AML-193 (cell line): ENCODE data around the gene STK11.
"Not testable (repeated sequence)": the region's sequence is repeated elsewhere in the genome, so short reads cannot be mapped to it uniquely, and the experiment has no call there.

Source experiments
- DNase-seq, 2 experiments: peaks; one replicate each; lab custom pipeline; 2025; lab: John Stamatoyannopoulos, UW

STK11 gene

DNA sequence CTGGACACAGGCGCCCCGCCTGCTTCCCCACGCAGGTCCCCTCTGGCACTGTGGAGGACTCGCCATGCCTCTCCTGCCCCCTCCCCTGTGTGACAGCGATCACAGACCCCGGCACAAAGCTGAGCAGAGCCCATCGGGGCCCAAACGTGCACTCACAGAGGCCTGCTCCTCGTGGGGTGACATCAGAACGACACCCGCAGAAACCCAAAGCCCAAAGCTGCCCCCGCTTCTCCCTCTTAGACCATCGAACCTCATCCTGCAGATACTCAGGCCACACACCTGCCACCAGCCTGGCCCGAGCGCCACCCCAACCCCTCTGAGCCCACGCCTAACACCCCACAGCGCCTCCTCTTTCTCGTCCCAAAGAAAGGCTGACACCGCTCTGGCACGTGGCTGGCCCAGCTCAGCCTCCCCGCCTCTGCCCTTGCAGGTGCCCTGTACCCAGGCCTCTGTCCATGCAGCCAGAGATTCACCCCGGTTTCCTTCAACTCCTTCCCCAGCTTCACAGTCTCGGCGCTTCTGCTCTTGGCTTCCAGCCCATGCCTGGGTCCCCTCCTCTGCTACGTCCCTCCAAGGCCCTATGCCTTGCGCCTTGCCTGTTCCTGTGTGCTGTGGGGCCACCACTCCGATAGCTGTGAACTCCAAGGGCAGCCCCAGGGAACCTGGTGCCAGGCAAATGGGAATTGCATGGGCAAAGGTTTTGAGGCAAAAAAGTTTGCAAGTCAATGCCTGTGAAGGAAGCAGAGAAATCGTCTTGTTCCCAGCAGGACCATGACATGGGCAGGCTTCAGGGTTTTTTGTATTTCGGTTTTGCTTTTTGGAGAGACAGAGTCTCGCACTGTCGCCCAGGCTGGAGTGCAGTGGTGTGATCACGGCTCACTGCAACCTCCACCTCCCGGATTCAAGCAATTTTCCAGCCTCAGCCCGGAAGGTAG lies 33.1 kb downstream of the STK11 start:
- DNase-seq = no peak

DNA sequence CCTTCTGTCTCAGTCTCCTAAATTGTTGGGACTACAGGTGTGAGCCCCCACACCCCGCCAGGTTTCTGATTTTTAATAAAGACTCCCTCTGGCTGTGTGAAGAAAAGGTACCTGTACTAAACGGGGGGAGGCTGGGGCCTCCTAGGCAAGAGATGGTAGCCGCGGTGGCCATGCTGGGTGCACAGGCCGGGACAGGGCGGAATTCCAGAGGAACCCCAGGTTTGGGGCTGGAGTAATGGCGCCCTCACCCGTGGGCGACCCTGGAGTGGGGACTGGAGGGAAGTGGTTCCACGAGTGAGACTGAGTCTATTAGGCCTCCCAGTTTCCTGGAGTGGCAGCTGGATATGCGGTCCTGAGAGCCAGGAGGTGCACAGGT lies 33.8 kb downstream of the STK11 start:
- no peak for DNase-seq

- peak; percentile 60 for DNase-seq
Observed at GRCh38 chr19:1239796-1240737, 34.5 kb downstream of the STK11 start.

DNA sequence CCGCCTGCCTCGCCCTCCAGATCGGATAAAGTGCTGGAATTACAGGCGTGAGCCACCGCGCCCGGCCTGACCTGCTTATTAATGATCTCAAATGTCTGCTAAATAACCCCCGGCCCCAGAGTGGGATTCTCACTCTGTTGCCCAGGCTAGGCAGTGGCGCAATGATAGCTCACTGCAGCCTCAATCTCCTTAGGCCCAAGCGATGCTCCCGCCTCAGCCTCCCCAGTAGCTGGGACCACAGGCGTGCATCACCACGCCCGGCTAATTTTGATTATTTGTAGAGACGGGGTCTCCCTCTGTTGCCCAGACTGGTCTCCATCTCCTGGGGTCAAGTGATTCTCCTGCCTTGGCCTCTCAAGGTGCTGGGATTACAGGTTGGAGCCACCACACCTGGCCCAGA lies 35.3 kb downstream of the STK11 start:
- no peak for DNase-seq

DNA sequence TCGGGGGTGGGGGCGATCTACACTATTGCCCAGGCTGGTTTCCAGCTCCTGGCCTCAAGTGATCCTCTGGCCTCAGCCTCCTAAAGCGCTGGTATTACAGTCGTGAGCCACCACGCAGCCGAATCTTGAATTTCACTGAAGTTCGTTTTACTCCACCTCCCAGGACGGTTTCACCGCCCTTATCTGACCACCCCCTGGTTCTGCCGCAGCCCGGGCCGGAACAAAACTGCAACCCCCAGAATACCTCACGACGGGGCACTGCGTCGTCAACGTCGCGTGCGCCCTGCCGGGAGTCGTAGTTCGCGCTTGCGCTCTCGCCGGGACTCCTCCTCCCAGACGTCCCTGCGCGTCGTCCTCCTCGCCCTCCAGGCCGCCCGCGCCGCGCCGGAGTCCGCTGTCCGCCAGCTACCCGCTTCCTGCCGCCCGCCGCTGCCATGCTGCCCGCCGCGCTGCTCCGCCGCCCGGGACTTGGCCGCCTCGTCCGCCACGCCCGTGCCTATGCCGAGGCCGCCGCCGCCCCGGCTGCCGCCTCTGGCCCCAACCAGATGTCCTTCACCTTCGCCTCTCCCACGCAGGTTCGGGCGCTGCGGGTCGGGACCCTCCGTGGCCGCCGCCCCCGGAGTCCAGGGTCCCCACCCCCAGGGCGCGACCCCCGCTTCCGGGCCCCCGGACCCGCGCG lies 36.0 kb downstream of the STK11 start, which contains the start of gene ATP5F1D:
ATP5F1D (plus strand) TSS at position 335 of the 679 bp plus-strand sequence; CDS start at position 435, 100 bp downstream.
- peak; percentile 86 to 90 for DNase-seq

- DNase-seq = peak; percentile 52 to 73
Observed at GRCh38 chr19:1243768-1244692, 38.5 kb downstream of the STK11 start.

GRCh38 chr19:1244693-1245451 lies 39.3 kb downstream of the STK11 start:
- no peak for DNase-seq

- DNase-seq = no peak
Observed at GRCh38 chr19:1245494-1246264, 40.1 kb downstream of the STK11 start.

DNA sequence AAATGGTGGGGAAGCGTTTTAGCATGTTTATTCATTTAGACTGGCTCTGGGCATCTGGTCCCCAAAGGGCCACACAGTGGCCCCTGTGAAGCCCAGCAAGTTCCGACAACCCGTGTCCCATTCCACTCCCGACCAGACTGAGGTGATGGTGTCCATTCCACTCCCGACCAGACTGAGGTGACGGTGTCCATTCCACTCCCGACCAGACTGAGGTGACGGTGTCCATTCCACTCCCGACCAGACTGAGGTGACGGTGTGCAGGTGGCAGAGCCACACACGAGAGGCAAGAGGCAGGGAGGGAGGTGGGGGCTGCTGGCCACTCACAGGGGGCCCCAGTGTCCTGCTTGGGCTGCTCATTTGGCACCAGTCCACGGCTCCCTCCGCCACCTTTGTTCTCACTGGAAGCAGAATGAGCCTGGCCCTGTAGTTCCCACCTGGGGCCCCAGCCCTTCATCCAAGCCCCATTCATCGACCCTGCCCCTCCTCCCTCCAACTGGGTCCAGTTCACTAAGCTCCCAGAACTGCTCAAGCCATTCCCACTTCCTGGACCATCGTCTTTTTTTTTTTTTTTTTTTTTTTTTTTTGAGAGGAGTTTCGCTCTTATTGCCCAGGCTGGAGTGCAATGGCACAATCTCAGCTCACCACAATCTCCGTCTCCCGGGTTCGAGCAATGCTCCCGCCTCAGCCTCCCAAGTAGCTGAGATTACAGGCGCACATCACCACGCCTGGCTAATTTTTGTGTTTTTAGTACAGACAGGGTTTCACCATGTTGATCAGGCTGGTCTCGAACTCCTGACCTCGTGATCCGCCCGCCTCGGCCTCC lies 40.9 kb downstream of the STK11 start:
- not testable (repeated sequence) for DNase-seq

DNA sequence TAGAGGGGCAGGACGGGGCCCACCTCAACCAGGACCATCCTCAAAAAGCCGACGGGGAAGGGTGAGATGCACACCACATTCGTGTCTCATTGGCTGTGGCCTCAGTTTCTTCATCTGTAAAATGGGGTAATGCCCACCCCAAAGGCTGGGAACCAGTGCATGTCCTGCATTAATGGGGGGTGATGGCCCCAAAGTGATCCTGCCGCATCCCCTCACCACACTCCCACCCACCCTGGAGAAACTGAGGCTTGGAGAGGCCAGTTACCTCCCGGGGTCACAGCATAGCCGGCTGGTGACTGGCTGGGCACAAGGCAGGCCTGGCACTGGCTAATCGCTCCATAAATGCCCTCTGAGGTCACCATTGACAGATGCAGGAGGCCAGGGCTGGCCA lies 42.2 kb downstream of the STK11 start:
- no peak for DNase-seq

GRCh38 chr19:1248139-1248785 lies 42.7 kb downstream of the STK11 start, which contains the start of gene MIDN:
MIDN (plus strand) TSS chr19:1248583; CDS start chr19:1250297, 1,714 bp downstream.
- DNase-seq = peak; percentile 37 to 47

GRCh38 chr19:1248786-1249297 lies 43.3 kb downstream of the STK11 start:
- peak; percentile 43 to 49 for DNase-seq

GRCh38 chr19:1249298-1249989 lies 43.9 kb downstream of the STK11 start:
- peak; percentile 87 to 91 for DNase-seq

GRCh38 chr19:1249990-1250436 lies 44.4 kb downstream of the STK11 start:
- no peak for DNase-seq

- DNase-seq = peak; percentile 11
Observed at GRCh38 chr19:1250437-1251260, 45.1 kb downstream of the STK11 start.
